Cardiac muscle cell (in vitro differentiated cells and primary cell): ENCODE data around the gene TNFRSF17. TPM values are rescaled to one million over a fixed set of nuclear protein-coding genes. Genes with fewer than 3 reads are reported as not detected.

ENCODE experiments used
- DNase-seq, 2 donors: peaks; one replicate each; pipeline versions ENCODE4 v3.0.0 to v3.0.0-alpha.2; 2010 to 2017; ENCODE audit warnings: low read depth in 1 of 2, low spot score in 1 of 2
- H3K27ac ChIP-seq: fragments of 200-600 bp; sonication (generic); 2 replicates; pipeline ENCODE4 v1.5.1; 2016
- H3K27me3 ChIP-seq: fragments of 200-600 bp; sonication (generic); 2 replicates; pipeline ENCODE4 v1.6.0; 2016; ENCODE audit warnings: control low read depth
- H3K36me3 ChIP-seq: fragments of 200-600 bp; sonication (generic); 2 replicates; pipeline ENCODE4 v1.5.1; 2016; ENCODE audit warnings: control low read depth
- H3K4me1 ChIP-seq: fragments of 200-600 bp; sonication (generic); 2 replicates; pipeline ENCODE4 v1.8.1; 2017; ENCODE audit warnings: low read depth, mild to moderate bottlenecking, mixed run types
- H3K4me3 ChIP-seq: fragments of 200-600 bp; sonication (generic); 2 replicates; pipeline ENCODE4 v1.5.1; 2016; ENCODE audit warnings: mild to moderate bottlenecking
- H3K9me3 ChIP-seq: fragments of 200-600 bp; sonication (generic); 2 replicates; pipeline ENCODE4 v1.5.1; 2017; ENCODE audit warnings: low read depth, mild to moderate bottlenecking, control low read depth
- polyA plus RNA-seq: library from polyadenylated mRNA; unstranded; fragments of >200 nt; fragmentation: Nextera tagmentation; extraction: Ambion mirVana; gene quantifications from 2 replicates; pipeline ENCODE4 v1.2.1, GENCODE V29; 2016
- total RNA-seq: library from RNA; depleted of rRNA; stranded (reverse); fragments of >200 nt; gene quantifications from 2 replicates; pipeline ENCODE4 v1.2.3, GENCODE V29; 2016
- TF ChIP-seq, protein P1 (sequence below): IDR thresholded peaks from 2 replicates; pipeline ENCODE4 v1.5.1; 2012; ENCODE audit warnings: low read depth, mild to moderate bottlenecking, low read length

TNFRSF17 gene
- total and polyA plus RNA-seq, 2 experiments from 2014 or later, result not detected

GRCh38 chr16:12017558-12017957 lies 52.5 kb downstream of the TNFRSF17 start:
- peak in 1 of 2 donors; percentile 28 for DNase-seq
- Histone ChIP-seq H3K27ac (no peak overlapping the region), H3K27me3 (no peaks in the 10 kb centered on the region), H3K4me1 (no peaks in the 10 kb centered on the region), H3K4me3 (no peak overlapping the region), H3K9me3 (no peaks in the 10 kb centered on the region), H3K36me3 (no peaks in the 10 kb centered on the region)
- TF ChIP-seq, protein P1, sequence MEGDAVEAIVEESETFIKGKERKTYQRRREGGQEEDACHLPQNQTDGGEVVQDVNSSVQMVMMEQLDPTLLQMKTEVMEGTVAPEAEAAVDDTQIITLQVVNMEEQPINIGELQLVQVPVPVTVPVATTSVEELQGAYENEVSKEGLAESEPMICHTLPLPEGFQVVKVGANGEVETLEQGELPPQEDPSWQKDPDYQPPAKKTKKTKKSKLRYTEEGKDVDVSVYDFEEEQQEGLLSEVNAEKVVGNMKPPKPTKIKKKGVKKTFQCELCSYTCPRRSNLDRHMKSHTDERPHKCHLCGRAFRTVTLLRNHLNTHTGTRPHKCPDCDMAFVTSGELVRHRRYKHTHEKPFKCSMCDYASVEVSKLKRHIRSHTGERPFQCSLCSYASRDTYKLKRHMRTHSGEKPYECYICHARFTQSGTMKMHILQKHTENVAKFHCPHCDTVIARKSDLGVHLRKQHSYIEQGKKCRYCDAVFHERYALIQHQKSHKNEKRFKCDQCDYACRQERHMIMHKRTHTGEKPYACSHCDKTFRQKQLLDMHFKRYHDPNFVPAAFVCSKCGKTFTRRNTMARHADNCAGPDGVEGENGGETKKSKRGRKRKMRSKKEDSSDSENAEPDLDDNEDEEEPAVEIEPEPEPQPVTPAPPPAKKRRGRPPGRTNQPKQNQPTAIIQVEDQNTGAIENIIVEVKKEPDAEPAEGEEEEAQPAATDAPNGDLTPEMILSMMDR, result no peak

Other genes starting within 250 kb of the TNFRSF17 start
- 43.0 and 46.6 TPM in 2 replicates for gene TXNDC11, start 222.4 kb upstream of the TNFRSF17 start, total RNA-seq
- gene TXNDC11, start 222.4 kb upstream of the TNFRSF17 start, polyA plus RNA-seq, result 26.6 and 29.4 TPM in 2 replicates
- gene ZC3H7A, start 168.0 kb upstream of the TNFRSF17 start, total RNA-seq, result 36.5 and 55.5 TPM in 2 replicates
- 44.7 and 73.5 TPM in 2 replicates for gene ZC3H7A, start 168.0 kb upstream of the TNFRSF17 start, polyA plus RNA-seq
- gene RSL1D1, start 113.7 kb upstream of the TNFRSF17 start, total RNA-seq, result 53.7 and 153 TPM in 2 replicates
- 144 and 194 TPM in 2 replicates for gene RSL1D1, start 113.7 kb upstream of the TNFRSF17 start, polyA plus RNA-seq
- gene GSPT1, start 49.3 kb upstream of the TNFRSF17 start, total RNA-seq, result 42.1 and 64.6 TPM in 2 replicates
- gene GSPT1, start 49.3 kb upstream of the TNFRSF17 start, polyA plus RNA-seq, result 101 and 163 TPM in 2 replicates
- gene NPIPB2, start 23.2 kb upstream of the TNFRSF17 start, total RNA-seq, result 3.5 and 4.8 TPM in 2 replicates
- 11.3 and 13.0 TPM in 2 replicates for gene NPIPB2, start 23.2 kb upstream of the TNFRSF17 start, polyA plus RNA-seq
- 5.7 and 7.2 TPM in 2 replicates for gene SNX29, start 11.5 kb downstream of the TNFRSF17 start, total RNA-seq
- gene SNX29, start 11.5 kb downstream of the TNFRSF17 start, polyA plus RNA-seq, result 7.7 and 18.7 TPM in 2 replicates